ENCODE results near the gene C1orf105. TPM values are rescaled to one million over a fixed set of nuclear protein-coding genes. Genes with fewer than 3 reads are reported as not detected.
A peak's percentile ranks its signal among the peaks of the same experiment; 100 is the strongest.

The C1orf105 gene
- total and polyA plus RNA-seq, 8 donors: 0.27 TPM; not detected in 7

- intact Hi-C loops (cut with DNase I): no loop called here
- no peak overlapping the region for H3K4me3 ChIP-seq
- H3K36me3 ChIP-seq: no peaks in the 10 kb centered on the region
- peaks cover 12 to 18% of the 10 kb centered on the region in 2 donors for H3K4me1 ChIP-seq
- TF ChIP-seq CTCF (IDR thresholded peaks at IDR 0.05): peak; percentile 18 to 51
- peak in 3 of 4 donors; percentile 47 to 53 (median 48) for DNase-seq
- peak; percentile 86 for ATAC-seq
- H3K9me3 ChIP-seq: no peaks in the 10 kb centered on the region
- no peaks in the 10 kb centered on the region for H3K27me3 ChIP-seq
- H3K27ac ChIP-seq: peak overlapping the region; percentile 29 to 48
Measured at GRCh38 chr1:172398970-172399755, 21.3 kb upstream of the C1orf105 start.

- Histone ChIP-seq H3K9me3 (no peaks in the 10 kb centered on the region), H3K36me3 (no peaks in the 10 kb centered on the region), H3K27me3 (no peaks in the 10 kb centered on the region), H3K27ac (peak overlapping the region in 1 of 2 donors; percentile 50), H3K4me1 (peaks cover 10 to 11% of the 10 kb centered on the region in 2 donors), H3K4me3 (no peak overlapping the region)
- TF ChIP-seq CTCF (IDR thresholded peaks at IDR 0.05): no peak
- DNase-seq: no peak
- ATAC-seq: no peak
- intact Hi-C loops (cut with DNase I): loop anchor here in 1 of 2 donors (10.0 kb wide), 1 partner anchor 395 kb away; no protein-coding TSS in a partner anchor
Measured at GRCh38 chr1:172399756-172400721, 20.4 kb upstream of the C1orf105 start.

GRCh38 chr1:172400722-172401105, 19.8 kb upstream of the C1orf105 start:
- intact Hi-C loops (cut with DNase I): loop anchor here in 1 of 2 donors (10.0 kb wide), 1 partner anchor 396 kb away; no protein-coding TSS in a partner anchor
- no peak for DNase-seq
- H3K27ac ChIP-seq: peak overlapping the region in 1 of 2 donors; percentile 50
- no peak for TF ChIP-seq CTCF (IDR thresholded peaks at IDR 0.05)
- H3K4me3 ChIP-seq: no peak overlapping the region
- ATAC-seq: no peak
- no peaks in the 10 kb centered on the region for H3K27me3 ChIP-seq
- no peaks in the 10 kb centered on the region for H3K9me3 ChIP-seq
- peaks cover 10 to 11% of the 10 kb centered on the region in 2 donors for H3K4me1 ChIP-seq
- H3K36me3 ChIP-seq: no peaks in the 10 kb centered on the region

GRCh38 chr1:172401477-172401876, 19.0 kb upstream of the C1orf105 start:
- Histone ChIP-seq H3K4me1 (peaks cover 10 to 11% of the 10 kb centered on the region in 2 donors), H3K4me3 (no peak overlapping the region), H3K27ac (peak overlapping the region in 1 of 2 donors; percentile 50), H3K36me3 (no peaks in the 10 kb centered on the region), H3K9me3 (no peaks in the 10 kb centered on the region), H3K27me3 (no peaks in the 10 kb centered on the region)
- ATAC-seq (no peak), DNase-seq (no peak)
- no peak for TF ChIP-seq CTCF (IDR thresholded peaks at IDR 0.05)
- intact Hi-C loops (cut with DNase I): loop anchor here in 1 of 2 donors (10.0 kb wide), 1 partner anchor 397 kb away; no protein-coding TSS in a partner anchor
